ENCODE results near the gene MACROD2. TPM values are rescaled to one million over a fixed set of nuclear protein-coding genes. Genes with fewer than 3 reads are reported as not detected.

MACROD2 gene
- total RNA-seq, 1 experiment from 2014 or later: not detected

GRCh38 chr20:15567219-15567618, 1571.9 kb downstream of the MACROD2 start:
- DNase-seq (ENCODE audit: low spot score): no peak
- in situ Hi-C loops (cut with HindIII; ENCODE audit: low sequenced_read_pairs): no loop called here

GRCh38 chr20:15570156-15570555, 1574.8 kb downstream of the MACROD2 start:
- DNase-seq (ENCODE audit: low spot score): no peak
- in situ Hi-C loops (cut with HindIII; ENCODE audit: low sequenced_read_pairs): no loop called here

- DNase-seq (ENCODE audit: low spot score): no peak
- in situ Hi-C loops (cut with HindIII; ENCODE audit: low sequenced_read_pairs): no loop called here
These were observed 1575.7 kb downstream of the MACROD2 start for GRCh38 chr20:15571056-15571455.

- DNase-seq (ENCODE audit: low spot score): no peak
- in situ Hi-C loops (cut with HindIII; ENCODE audit: low sequenced_read_pairs): no loop called here
These were observed 1579.9 kb downstream of the MACROD2 start for GRCh38 chr20:15575255-15575654.

- no peak for DNase-seq (ENCODE audit: low spot score)
- in situ Hi-C loops (cut with HindIII; ENCODE audit: low sequenced_read_pairs): no loop called here
These were observed 1581.1 kb downstream of the MACROD2 start for GRCh38 chr20:15576411-15576810.

- in situ Hi-C loops (cut with HindIII; ENCODE audit: low sequenced_read_pairs): no loop called here
- no peak for DNase-seq (ENCODE audit: low spot score)
These were observed 1582.8 kb downstream of the MACROD2 start for GRCh38 chr20:15578113-15578512.

- in situ Hi-C loops (cut with HindIII; ENCODE audit: low sequenced_read_pairs): no loop called here
- DNase-seq (ENCODE audit: low spot score): no peak
These were observed 1584.4 kb downstream of the MACROD2 start for GRCh38 chr20:15579688-15580087.

- no peak for DNase-seq (ENCODE audit: low spot score)
- in situ Hi-C loops (cut with HindIII; ENCODE audit: low sequenced_read_pairs): no loop called here
These were observed 1586.9 kb downstream of the MACROD2 start for GRCh38 chr20:15582146-15582760.

GRCh38 chr20:15584507-15584906, 1589.2 kb downstream of the MACROD2 start:
- in situ Hi-C loops (cut with HindIII; ENCODE audit: low sequenced_read_pairs): no loop called here
- no peak for DNase-seq (ENCODE audit: low spot score)

- no peak for DNase-seq (ENCODE audit: low spot score)
- in situ Hi-C loops (cut with HindIII; ENCODE audit: low sequenced_read_pairs): no loop called here
These were observed 1597.8 kb downstream of the MACROD2 start for GRCh38 chr20:15593081-15593480.

GRCh38 chr20:15594158-15594695, 1598.9 kb downstream of the MACROD2 start:
- no peak for DNase-seq (ENCODE audit: low spot score)

GRCh38 chr20:15596220-15596890, 1601.0 kb downstream of the MACROD2 start:
- in situ Hi-C loops (cut with HindIII; ENCODE audit: low sequenced_read_pairs): no loop called here
- DNase-seq (ENCODE audit: low spot score): no peak

More at GRCh38 chr20:15594158-15594695, 1598.9 kb downstream of the MACROD2 start:
- in situ Hi-C loops (cut with HindIII; ENCODE audit: low sequenced_read_pairs): no loop called here

- in situ Hi-C loops (cut with HindIII; ENCODE audit: low sequenced_read_pairs): no loop called here
- DNase-seq (ENCODE audit: low spot score): no peak
These were observed 1602.0 kb downstream of the MACROD2 start for GRCh38 chr20:15597306-15597705.

GRCh38 chr20:15599961-15600360, 1604.6 kb downstream of the MACROD2 start:
- in situ Hi-C loops (cut with HindIII; ENCODE audit: low sequenced_read_pairs): no loop called here
- DNase-seq (ENCODE audit: low spot score): no peak

GRCh38 chr20:15600565-15600964, 1605.2 kb downstream of the MACROD2 start:
- in situ Hi-C loops (cut with HindIII; ENCODE audit: low sequenced_read_pairs): no loop called here
- no peak for DNase-seq (ENCODE audit: low spot score)

GRCh38 chr20:15603506-15603905, 1608.2 kb downstream of the MACROD2 start:
- in situ Hi-C loops (cut with HindIII; ENCODE audit: low sequenced_read_pairs): no loop called here
- DNase-seq (ENCODE audit: low spot score): no peak

- in situ Hi-C loops (cut with HindIII; ENCODE audit: low sequenced_read_pairs): no loop called here
- peak; percentile 30 for DNase-seq (ENCODE audit: low spot score)
These were observed 1608.9 kb downstream of the MACROD2 start for GRCh38 chr20:15603978-15604805.

- in situ Hi-C loops (cut with HindIII; ENCODE audit: low sequenced_read_pairs): no loop called here
- no peak for DNase-seq (ENCODE audit: low spot score)
These were observed 1614.6 kb downstream of the MACROD2 start for GRCh38 chr20:15609921-15610320.

- in situ Hi-C loops (cut with HindIII; ENCODE audit: low sequenced_read_pairs): no loop called here
- DNase-seq (ENCODE audit: low spot score): no peak
These were observed 1615.5 kb downstream of the MACROD2 start for GRCh38 chr20:15610787-15611186.

GRCh38 chr20:15611541-15611940, 1616.2 kb downstream of the MACROD2 start:
- DNase-seq (ENCODE audit: low spot score): no peak
- in situ Hi-C loops (cut with HindIII; ENCODE audit: low sequenced_read_pairs): no loop called here

All from G401 (cell line).